ENCODE data around the gene SIGLEC1. TPM values are rescaled to one million over a fixed set of nuclear protein-coding genes. Genes with fewer than 3 reads are reported as not detected.

Gene SIGLEC1
- total and polyA plus RNA-seq, 2 donors (not counting 3 experiments of a cell fraction or from before 2014, with no cell fraction given) = not detected

DNA sequence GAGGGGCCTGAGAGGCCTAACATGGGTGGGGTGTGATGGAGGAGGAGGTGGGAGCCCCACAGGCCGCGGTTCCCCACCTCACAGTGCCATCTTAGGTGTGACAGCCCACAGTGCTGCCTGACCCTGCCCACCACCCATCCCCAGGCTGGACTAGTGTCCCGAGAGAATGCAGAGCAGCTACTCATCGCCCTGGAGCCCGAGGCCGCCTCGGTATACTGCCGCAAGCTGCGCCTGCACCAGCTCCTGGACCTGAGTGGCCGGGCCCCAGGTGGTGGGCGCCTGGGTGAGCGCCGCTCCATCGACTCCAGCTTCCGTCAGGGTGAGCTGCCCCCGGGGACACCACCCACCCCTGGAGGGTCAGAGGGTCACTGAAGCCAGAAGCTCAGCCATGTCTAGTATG is 35.7 kb upstream of the SIGLEC1 start:
- no peaks in the 10 kb centered on the region for H3K9me1 ChIP-seq (replicated peaks; ENCODE audit: control insufficient read depth, extremely low read depth, insufficient read depth, low read length)
- TF ChIP-seq EZH2 (IDR thresholded peaks at IDR 0.05; ENCODE audit: borderline replicate concordance, low read depth, low read length, severe bottlenecking) (no peak), POLR2A (IDR thresholded peaks at IDR 0.05; ENCODE audit: low read depth, low read length) (no peak), JUN (IDR thresholded peaks at IDR 0.05; ENCODE audit: borderline replicate concordance, insufficient read depth, insufficient read length, low read depth) (no peak), MYC (IDR thresholded peaks at IDR 0.05; ENCODE audit: low read depth, low read length) (no peak)
- TF ChIP-seq, protein P1, sequence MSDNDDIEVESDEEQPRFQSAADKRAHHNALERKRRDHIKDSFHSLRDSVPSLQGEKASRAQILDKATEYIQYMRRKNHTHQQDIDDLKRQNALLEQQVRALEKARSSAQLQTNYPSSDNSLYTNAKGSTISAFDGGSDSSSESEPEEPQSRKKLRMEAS (IDR thresholded peaks at IDR 0.05; ENCODE audit: insufficient read depth, insufficient read length) = no peak
- no peaks in the 10 kb centered on the region for H3K27me3 ChIP-seq (ENCODE audit: control insufficient read depth in 2 of 2, insufficient read depth in 2 of 2, low read length in 2 of 2)
- H3K9ac ChIP-seq (replicated peaks; ENCODE audit: extremely low read depth, insufficient read depth, low read length) = no peak overlapping the region
- BruUV-seq (replicated peaks) = no TSS peak
- ChIA-PET CTCF (interaction anchor here (1.2 to 5.6 kb wide), 8 partner anchors 9 to 74 kb away, joined by 3 to 75 read pairs (median 4); partner anchors contain the start of genes ADISSP and SPEF1), POLR2A (no interaction called here)
- no peaks in the 10 kb centered on the region for H3K9me3 ChIP-seq (replicated peaks; ENCODE audit: control insufficient read depth, insufficient read depth, low read length)
- dilution Hi-C loops (cut with MboI; ENCODE audit: extremely low pct_ligation_motif_present, low sequenced_read_pairs) = no loop called here
- FAIRE-seq (no peak), DNase-seq (ENCODE audit: low read depth, low spot score) (no peak)
- no peaks in the 10 kb centered on the region for H4K20me1 ChIP-seq (replicated peaks; ENCODE audit: control insufficient read depth, extremely low read depth, insufficient read depth, low read length)
- H2AFZ ChIP-seq (ENCODE audit: low read depth, low read length) = no peak overlapping the region
- peaks cover 0 to 3% of the 10 kb centered on the region in 2 experiments for H3K36me3 ChIP-seq (ENCODE audit: control insufficient read depth in 2 of 2, extremely low read depth in 1 of 2, insufficient read depth in 2 of 2, low read length in 2 of 2)
- no peak overlapping the region for H3K4me3 ChIP-seq (replicated peaks in 1 of 3; ENCODE audit: insufficient read depth in 1 of 3, low read depth in 1 of 3, low read length in 3 of 3)
- no peaks in the 10 kb centered on the region for H3K4me1 ChIP-seq (ENCODE audit: control insufficient read depth, extremely low read depth, insufficient read depth, low read length)
- H3K27ac ChIP-seq (ENCODE audit: insufficient read depth, low read depth, low read length) = no peak overlapping the region
- no peak overlapping the region for H3K4me2 ChIP-seq (ENCODE audit: insufficient read depth, low read length)
- no peaks in the 10 kb centered on the region for H3K79me2 ChIP-seq (ENCODE audit: control insufficient read depth, insufficient read depth, low read length)
- intact Hi-C loops (cut with micrococcal nuclease) = no loop called here

DNA sequence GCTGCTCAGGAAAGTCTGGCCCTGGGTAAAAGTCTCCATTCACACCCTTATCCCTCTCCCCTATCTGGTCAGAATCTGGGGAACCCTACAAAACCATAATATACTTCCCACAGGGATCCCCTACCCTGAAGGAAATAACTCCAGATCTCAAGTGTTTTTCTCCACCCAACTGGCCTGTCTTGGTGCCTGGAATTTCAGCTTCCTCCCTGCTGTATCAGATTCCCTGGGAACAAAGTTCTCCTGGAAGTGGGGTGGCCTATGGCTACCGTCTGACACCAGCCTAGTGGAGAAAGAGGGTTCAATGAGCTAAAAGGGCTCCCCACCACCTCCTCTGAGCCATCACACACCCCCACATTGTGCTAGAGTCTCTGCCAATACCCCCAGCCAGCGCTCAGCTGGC is 35.1 kb upstream of the SIGLEC1 start:
- dilution Hi-C loops (cut with MboI; ENCODE audit: extremely low pct_ligation_motif_present, low sequenced_read_pairs) = no loop called here
- no TSS peak for BruUV-seq (replicated peaks)
- TF ChIP-seq, protein P1 (IDR thresholded peaks at IDR 0.05; ENCODE audit: insufficient read depth, insufficient read length) = no peak
- TF ChIP-seq JUN (IDR thresholded peaks at IDR 0.05; ENCODE audit: borderline replicate concordance, insufficient read depth, insufficient read length, low read depth) (no peak), MYC (IDR thresholded peaks at IDR 0.05; ENCODE audit: low read depth, low read length) (no peak), POLR2A (IDR thresholded peaks at IDR 0.05; ENCODE audit: low read depth, low read length) (no peak), FOS (IDR thresholded peaks at IDR 0.05; ENCODE audit: borderline replicate concordance, insufficient read depth, low read length) (no peak), POLR2AphosphoS5 (IDR thresholded peaks at IDR 0.05; ENCODE audit: insufficient read depth, low read depth, low read length) (no peak), EZH2 (IDR thresholded peaks at IDR 0.05; ENCODE audit: borderline replicate concordance, low read depth, low read length, severe bottlenecking) (no peak), GATA2 (IDR thresholded peaks at IDR 0.05; ENCODE audit: insufficient read depth, insufficient read length, low read depth, low read length) (no peak)
- TF ChIP-seq, protein P2, sequence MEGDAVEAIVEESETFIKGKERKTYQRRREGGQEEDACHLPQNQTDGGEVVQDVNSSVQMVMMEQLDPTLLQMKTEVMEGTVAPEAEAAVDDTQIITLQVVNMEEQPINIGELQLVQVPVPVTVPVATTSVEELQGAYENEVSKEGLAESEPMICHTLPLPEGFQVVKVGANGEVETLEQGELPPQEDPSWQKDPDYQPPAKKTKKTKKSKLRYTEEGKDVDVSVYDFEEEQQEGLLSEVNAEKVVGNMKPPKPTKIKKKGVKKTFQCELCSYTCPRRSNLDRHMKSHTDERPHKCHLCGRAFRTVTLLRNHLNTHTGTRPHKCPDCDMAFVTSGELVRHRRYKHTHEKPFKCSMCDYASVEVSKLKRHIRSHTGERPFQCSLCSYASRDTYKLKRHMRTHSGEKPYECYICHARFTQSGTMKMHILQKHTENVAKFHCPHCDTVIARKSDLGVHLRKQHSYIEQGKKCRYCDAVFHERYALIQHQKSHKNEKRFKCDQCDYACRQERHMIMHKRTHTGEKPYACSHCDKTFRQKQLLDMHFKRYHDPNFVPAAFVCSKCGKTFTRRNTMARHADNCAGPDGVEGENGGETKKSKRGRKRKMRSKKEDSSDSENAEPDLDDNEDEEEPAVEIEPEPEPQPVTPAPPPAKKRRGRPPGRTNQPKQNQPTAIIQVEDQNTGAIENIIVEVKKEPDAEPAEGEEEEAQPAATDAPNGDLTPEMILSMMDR (IDR thresholded peaks at IDR 0.05; ENCODE audit: extremely low read depth in 1 of 2, insufficient read depth in 1 of 2, low read depth in 1 of 2, low read length in 2 of 2) = no peak

More for the DNA sequence above, 35.1 kb upstream of the SIGLEC1 start:
- Histone ChIP-seq H3K4me2 (ENCODE audit: insufficient read depth, low read length) (no peak overlapping the region), H3K36me3 (ENCODE audit: control insufficient read depth in 2 of 2, extremely low read depth in 1 of 2, insufficient read depth in 2 of 2, low read length in 2 of 2) (peaks cover 0 to 3% of the 10 kb centered on the region in 2 experiments), H3K27me3 (ENCODE audit: control insufficient read depth in 2 of 2, insufficient read depth in 2 of 2, low read length in 2 of 2) (no peaks in the 10 kb centered on the region), H3K9me3 (replicated peaks; ENCODE audit: control insufficient read depth, insufficient read depth, low read length) (no peaks in the 10 kb centered on the region), H3K27ac (ENCODE audit: insufficient read depth, low read depth, low read length) (no peak overlapping the region), H3K4me1 (ENCODE audit: control insufficient read depth, extremely low read depth, insufficient read depth, low read length) (no peaks in the 10 kb centered on the region), H3K9me1 (replicated peaks; ENCODE audit: control insufficient read depth, extremely low read depth, insufficient read depth, low read length) (no peaks in the 10 kb centered on the region), H3K9ac (replicated peaks; ENCODE audit: extremely low read depth, insufficient read depth, low read length) (no peak overlapping the region), H3K4me3 (replicated peaks in 1 of 3; ENCODE audit: insufficient read depth in 1 of 3, low read depth in 1 of 3, low read length in 3 of 3) (no peak overlapping the region), H3K79me2 (ENCODE audit: control insufficient read depth, insufficient read depth, low read length) (no peaks in the 10 kb centered on the region), H2AFZ (ENCODE audit: low read depth, low read length) (no peak overlapping the region), H4K20me1 (replicated peaks; ENCODE audit: control insufficient read depth, extremely low read depth, insufficient read depth, low read length) (no peaks in the 10 kb centered on the region)
- FAIRE-seq (no peak), DNase-seq (ENCODE audit: low read depth, low spot score) (no peak)
- CTCF ChIA-PET = interaction anchor here (1.2 to 5.6 kb wide), 5 partner anchors 10 to 37 kb away, joined by 3 to 75 read pairs (median 4); no protein-coding TSS in a partner anchor
- intact Hi-C loops (cut with micrococcal nuclease) = no loop called here
- POLR2A ChIA-PET = no interaction called here
